Thyroid gland (tissue), 4 donors: ENCODE measurements around the gene FCER2. TPM values are rescaled to one million over a fixed set of nuclear protein-coding genes. Genes with fewer than 3 reads are reported as not detected.

ENCODE experiments used
- DNase-seq, 2 donors: peaks; one replicate each; pipeline ENCODE4 v3.0.0-alpha.2; 2019
- H3K27ac ChIP-seq, 3 donors: fragments of 200-600 bp; sonication (generic); 1 replicate in 2 of 3; 2 replicates in 1 of 3; pipeline ENCODE4 v1.5.1; 2016 to 2019; ENCODE audit warnings: mild to moderate bottlenecking in 1 of 3, moderate library complexity in 1 of 3
- H3K27me3 ChIP-seq: fragments of 200-600 bp; sonication (generic); one replicate; pipeline ENCODE4 v1.5.1; 2019
- H3K36me3 ChIP-seq, 2 donors: fragments of 200-600 bp; sonication (generic); one replicate each; pipeline ENCODE4 v1.5.1; 2016 to 2019
- H3K4me1 ChIP-seq, 2 donors: fragments of 200-600 bp; sonication (generic); one replicate each; pipeline ENCODE4 v1.5.1; 2017 to 2019
- H3K4me3 ChIP-seq, 3 donors: fragments of 200-600 bp; sonication (generic); replicated peaks in 1 of 3; 1 replicate in 2 of 3; 2 replicates in 1 of 3; pipeline ENCODE4 v1.5.1; 2016; ENCODE audit warnings: mild to moderate bottlenecking in 1 of 3
- H3K9me3 ChIP-seq: fragments of 200-600 bp; sonication (generic); one replicate; pipeline ENCODE4 v1.5.1; 2017
- CTCF ChIP-seq, 6 experiments: fragments of 200-600 bp in 3 of 6; fragments of 450-650 bp in 3 of 6; sonication (generic) in 3 of 6; IDR thresholded peaks; one replicate each; pipeline ENCODE4 v1.5.1; 2016 to 2019; ENCODE audit warnings: antibody characterized with exemption in 6 of 6, mild to moderate bottlenecking in 2 of 6, inconsistent platforms in 1 of 6, moderate library complexity in 1 of 6
- POLR2A ChIP-seq, 2 donors: fragments of 450-650 bp; IDR thresholded peaks; one replicate each; pipeline ENCODE4 v1.6.1; 2017; ENCODE audit warnings: antibody characterized with exemption in 2 of 2, mild to moderate bottlenecking in 2 of 2, moderate library complexity in 1 of 2
- whole genome bisulfite sequencing, 2 donors: methylation state at CpG; one replicate each; pipeline ENCODE4 v1.1.5; 2017; 5-methylcytosine and 5-hydroxymethylcytosine counted together
- intact Hi-C: fragments of 100-400 bp; cut with DNase I; formaldehyde crosslinking; loops from one replicate; pipeline ENCODE4 v1.15.1; 2023
- total RNA-seq, 4 donors: library from RNA; depleted of rRNA; stranded (reverse); fragments of >200 nt; gene quantifications; one replicate each; pipeline ENCODE4 v1.2.3, GENCODE V29; 2016

Gene FCER2, protein sequence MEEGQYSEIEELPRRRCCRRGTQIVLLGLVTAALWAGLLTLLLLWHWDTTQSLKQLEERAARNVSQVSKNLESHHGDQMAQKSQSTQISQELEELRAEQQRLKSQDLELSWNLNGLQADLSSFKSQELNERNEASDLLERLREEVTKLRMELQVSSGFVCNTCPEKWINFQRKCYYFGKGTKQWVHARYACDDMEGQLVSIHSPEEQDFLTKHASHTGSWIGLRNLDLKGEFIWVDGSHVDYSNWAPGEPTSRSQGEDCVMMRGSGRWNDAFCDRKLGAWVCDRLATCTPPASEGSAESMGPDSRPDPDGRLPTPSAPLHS
- total RNA-seq = not detected

DNA sequence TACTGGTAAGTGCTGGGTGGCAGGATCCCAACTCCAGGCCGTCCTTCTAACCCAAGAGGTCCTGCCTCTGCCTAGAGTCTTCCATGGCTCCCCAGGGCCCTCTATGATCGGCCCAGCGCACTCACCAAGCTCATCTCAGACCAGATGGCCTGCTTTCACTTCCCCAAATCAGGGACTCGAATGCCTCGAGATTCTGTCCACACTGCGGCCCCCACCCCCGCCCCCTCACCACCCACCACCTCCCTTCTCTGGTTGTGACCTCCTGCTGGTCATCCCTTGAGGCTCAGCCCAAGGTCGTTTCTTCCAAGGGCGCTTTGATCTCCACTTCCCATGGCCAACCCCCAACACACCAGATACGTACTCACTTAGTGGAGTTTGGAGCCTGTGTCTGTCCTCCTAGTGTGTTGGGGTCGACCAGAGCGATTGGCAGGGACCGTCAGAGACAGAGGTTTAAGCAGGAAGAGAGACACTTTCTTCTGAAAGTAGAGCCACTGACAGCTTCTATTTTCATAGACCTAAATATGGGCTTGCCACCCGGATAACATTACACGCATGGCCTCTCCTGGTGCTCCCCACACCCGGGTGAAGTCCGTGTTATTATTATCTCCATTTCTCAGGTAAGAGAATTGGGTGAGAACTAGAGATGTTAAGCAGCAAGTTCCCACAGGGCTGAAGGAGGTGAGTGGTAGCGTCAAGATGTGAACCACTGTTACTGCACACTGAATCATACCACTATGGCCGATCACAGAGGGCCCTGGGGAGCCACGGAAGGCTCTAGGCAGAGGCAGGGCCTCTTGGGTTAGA is at the start of gene FCER2:
FCER2 (minus strand) TSS at position 478 of the 804 bp plus-strand sequence. CDS start 2,371 bp downstream, outside the sequence.
- no peak for TF ChIP-seq POLR2A (IDR thresholded peaks at IDR 0.05)
- no peak for TF ChIP-seq CTCF (IDR thresholded peaks at IDR 0.05)
- no peak within 1 kb of the TSS for H3K27ac ChIP-seq
- intact Hi-C loops = no loop called here
- WGBS, 2 donors = 56 to 64% methylated on average over 20 of the region's 20 CpGs
- no peak within 1 kb of the TSS for H3K4me3 ChIP-seq
- H3K4me1 ChIP-seq = no peaks in the 10 kb centered on the region
- no peak for DNase-seq
- H3K27me3 ChIP-seq = no peaks in the 10 kb centered on the region
- H3K36me3 ChIP-seq = no peaks in the 10 kb centered on the region
- no peaks in the 10 kb centered on the region for H3K9me3 ChIP-seq

GRCh38 chr19:7751157-7751783 is 49.3 kb upstream of the FCER2 start:
- intact Hi-C loops = no loop called here
- TF ChIP-seq CTCF (IDR thresholded peaks at IDR 0.05) = no peak
- WGBS, 2 donors = 78 to 81% methylated on average over 12 of the region's 12 CpGs

GRCh38 chr19:7748756-7749155 is 46.8 kb upstream of the FCER2 start:
- Histone ChIP-seq H3K9me3 (no peaks in the 10 kb centered on the region), H3K4me3 (no peak overlapping the region), H3K4me1 (no peaks in the 10 kb centered on the region), H3K27me3 (no peaks in the 10 kb centered on the region), H3K27ac (no peak overlapping the region), H3K36me3 (no peaks in the 10 kb centered on the region)
- TF ChIP-seq CTCF (IDR thresholded peaks at IDR 0.05) (no peak), POLR2A (IDR thresholded peaks at IDR 0.05) (no peak)
- intact Hi-C loops = no loop called here
- no peak for DNase-seq
- WGBS, 2 donors = 18 to 25% methylated on average over 4 of the region's 4 CpGs

More at GRCh38 chr19:7751157-7751783, 49.3 kb upstream of the FCER2 start:
- Histone ChIP-seq H3K4me3 (no peak overlapping the region), H3K36me3 (no peaks in the 10 kb centered on the region), H3K27me3 (no peaks in the 10 kb centered on the region), H3K27ac (no peak overlapping the region), H3K4me1 (no peaks in the 10 kb centered on the region), H3K9me3 (no peaks in the 10 kb centered on the region)
- no peak for DNase-seq

DNA sequence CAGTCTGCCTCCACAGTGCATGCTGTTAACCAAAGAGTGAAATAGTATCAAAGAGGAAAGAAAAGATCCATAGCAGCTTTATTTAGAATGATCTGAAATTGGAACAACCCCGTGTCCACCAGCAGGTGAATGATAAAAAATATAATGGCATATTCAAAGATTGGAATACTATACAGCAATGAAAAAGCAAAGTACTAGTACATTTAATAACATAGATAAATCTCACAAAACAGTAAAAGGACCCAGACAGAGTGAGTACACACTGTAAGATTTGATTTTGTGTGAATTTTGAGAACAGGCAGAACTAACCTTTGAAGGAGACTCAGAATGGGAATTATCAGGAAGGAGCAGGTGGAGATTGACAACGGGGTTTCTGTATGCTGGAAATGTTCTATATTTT is 46.2 kb upstream of the FCER2 start:
- WGBS, 2 donors = 75 to 78% methylated on average over 2 of the region's 2 CpGs
- Histone ChIP-seq H3K27ac (no peak overlapping the region), H3K27me3 (no peaks in the 10 kb centered on the region), H3K9me3 (no peaks in the 10 kb centered on the region), H3K36me3 (no peaks in the 10 kb centered on the region), H3K4me1 (no peaks in the 10 kb centered on the region), H3K4me3 (no peak overlapping the region)
- TF ChIP-seq CTCF (IDR thresholded peaks at IDR 0.05) = no peak
- TF ChIP-seq POLR2A (IDR thresholded peaks at IDR 0.05) = no peak
- no peak for DNase-seq
- intact Hi-C loops = no loop called here
